ENCODE measurements around the gene MMP8.
"Not testable (repeated sequence)": the region's sequence is repeated elsewhere in the genome, so short reads cannot be mapped to it uniquely, and the experiment has no call there.

Gene MMP8

GRCh38 chr11:102724904-102725500 is at the start of gene MMP8:
Gene MMP8, minus strand, starts transcription at chr11:102724954. Its CDS starts 99 bp downstream, at chr11:102724855.
- DNase-seq, result no peak

GRCh38 chr11:102773386-102773785 is 48.6 kb upstream of the MMP8 start:
- DNase-seq, result no peak

GRCh38 chr11:102771351-102771750 is 46.6 kb upstream of the MMP8 start:
- no peak for DNase-seq

- DNase-seq, result no peak
Observed at GRCh38 chr11:102770191-102770590, 45.4 kb upstream of the MMP8 start.

- DNase-seq, result no peak
Observed at GRCh38 chr11:102767800-102768199, 43.0 kb upstream of the MMP8 start.

GRCh38 chr11:102763440-102763839 is 38.7 kb upstream of the MMP8 start:
- DNase-seq, result no peak

- DNase-seq, result no peak
Observed at GRCh38 chr11:102762361-102762767, 37.6 kb upstream of the MMP8 start.

GRCh38 chr11:102761646-102762238 is 37.0 kb upstream of the MMP8 start:
- no peak for DNase-seq

- DNase-seq, result no peak
Observed at GRCh38 chr11:102760344-102761035, 35.7 kb upstream of the MMP8 start.

GRCh38 chr11:102757823-102758549 is 33.2 kb upstream of the MMP8 start:
- DNase-seq, result no peak

- no peak for DNase-seq
Observed at GRCh38 chr11:102753267-102753666, 28.5 kb upstream of the MMP8 start.

GRCh38 chr11:102751673-102752072 is 26.9 kb upstream of the MMP8 start:
- no peak for DNase-seq

- DNase-seq, result no peak
Observed at GRCh38 chr11:102749101-102749722, 24.5 kb upstream of the MMP8 start.

- not testable (repeated sequence) for DNase-seq
Observed at GRCh38 chr11:102746746-102747578, 22.2 kb upstream of the MMP8 start.

- DNase-seq, result no peak
Observed at GRCh38 chr11:102734650-102735049, 9.9 kb upstream of the MMP8 start.

GRCh38 chr11:102733232-102733875 is 8.6 kb upstream of the MMP8 start:
- peak; percentile 24 for DNase-seq

GRCh38 chr11:102730944-102731343 is 6.2 kb upstream of the MMP8 start:
- not testable (repeated sequence) for DNase-seq

- no peak for DNase-seq
Observed at GRCh38 chr11:102729849-102730815, 5.4 kb upstream of the MMP8 start.

GRCh38 chr11:102727890-102728289 is 3.1 kb upstream of the MMP8 start:
- no peak for DNase-seq

- no peak for DNase-seq
Observed at GRCh38 chr11:102722821-102723220, 1.9 kb downstream of the MMP8 start.
